GM19099 (cell line): Measurements from ENCODE around the gene GPR156.

Experiments
- POLR2A ChIP-seq: IDR thresholded peaks from 3 replicates; pipeline ENCODE4 v1.6.1; 2011; ENCODE audit warnings: low read depth; ENCODE audit not compliant: insufficient read length; ENCODE audit errors: extremely low read depth

GPR156 gene

GRCh38 chr3:120162400-120162799 is 122.6 kb downstream of the GPR156 start:
- TF ChIP-seq POLR2A: no peak

GRCh38 chr3:120161902-120162301 is 123.1 kb downstream of the GPR156 start:
- no peak for TF ChIP-seq POLR2A

GRCh38 chr3:120160050-120160449 is 125.0 kb downstream of the GPR156 start:
- TF ChIP-seq POLR2A: no peak

GRCh38 chr3:120157681-120158080 is 127.3 kb downstream of the GPR156 start:
- no peak for TF ChIP-seq POLR2A

GRCh38 chr3:120157113-120157512 is 127.9 kb downstream of the GPR156 start:
- no peak for TF ChIP-seq POLR2A

GRCh38 chr3:120156699-120157098 is 128.3 kb downstream of the GPR156 start:
- no peak for TF ChIP-seq POLR2A

- no peak for TF ChIP-seq POLR2A
Measured at GRCh38 chr3:120155108-120155507, 129.9 kb downstream of the GPR156 start.

GRCh38 chr3:120153294-120153693 is 131.7 kb downstream of the GPR156 start:
- no peak for TF ChIP-seq POLR2A

- no peak for TF ChIP-seq POLR2A
Measured at GRCh38 chr3:120151791-120152190, 133.2 kb downstream of the GPR156 start.

GRCh38 chr3:120148187-120148949 is 136.7 kb downstream of the GPR156 start:
- TF ChIP-seq POLR2A: no peak

- TF ChIP-seq POLR2A: no peak
Measured at GRCh38 chr3:120147072-120147871, 137.8 kb downstream of the GPR156 start.

- TF ChIP-seq POLR2A: no peak
Measured at GRCh38 chr3:120145542-120146285, 139.3 kb downstream of the GPR156 start.

GRCh38 chr3:120144267-120144666 is 140.8 kb downstream of the GPR156 start:
- no peak for TF ChIP-seq POLR2A

GRCh38 chr3:120143676-120144075 is 141.3 kb downstream of the GPR156 start:
- no peak for TF ChIP-seq POLR2A

GRCh38 chr3:120142236-120142635 is 142.8 kb downstream of the GPR156 start:
- no peak for TF ChIP-seq POLR2A
